ENCODE measurements around the gene GNAL. TPM values are rescaled to one million over a fixed set of nuclear protein-coding genes. Genes with fewer than 3 reads are reported as not detected.

The GNAL gene
- total and polyA plus RNA-seq, 2 donors from 2014 or later, result 1.8 to 9.7 TPM

DNA sequence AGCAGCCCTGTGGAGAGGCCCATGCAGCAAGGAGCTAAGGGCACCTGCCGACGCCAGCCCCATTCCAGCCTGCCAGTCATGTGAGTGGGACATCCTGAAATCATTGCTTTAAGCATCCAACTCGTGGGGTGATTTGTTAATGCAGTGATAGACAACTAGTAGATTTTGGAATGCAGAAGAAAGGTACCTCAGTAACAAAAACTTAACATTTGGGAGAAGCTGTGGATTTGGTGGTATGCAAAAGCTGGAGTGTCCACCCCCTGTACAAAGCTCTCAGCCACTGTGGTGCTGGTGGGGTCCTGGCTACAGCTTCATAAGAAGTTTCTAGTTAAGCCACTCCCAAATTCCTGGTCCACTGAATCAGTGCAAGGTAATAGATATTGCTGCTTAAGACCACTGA lies 37.2 kb upstream of the GNAL start:
- H3K27ac ChIP-seq (ENCODE audit: low read depth in 2 of 2, low read length in 2 of 2), result no peak overlapping the region
- TF ChIP-seq, protein P1, sequence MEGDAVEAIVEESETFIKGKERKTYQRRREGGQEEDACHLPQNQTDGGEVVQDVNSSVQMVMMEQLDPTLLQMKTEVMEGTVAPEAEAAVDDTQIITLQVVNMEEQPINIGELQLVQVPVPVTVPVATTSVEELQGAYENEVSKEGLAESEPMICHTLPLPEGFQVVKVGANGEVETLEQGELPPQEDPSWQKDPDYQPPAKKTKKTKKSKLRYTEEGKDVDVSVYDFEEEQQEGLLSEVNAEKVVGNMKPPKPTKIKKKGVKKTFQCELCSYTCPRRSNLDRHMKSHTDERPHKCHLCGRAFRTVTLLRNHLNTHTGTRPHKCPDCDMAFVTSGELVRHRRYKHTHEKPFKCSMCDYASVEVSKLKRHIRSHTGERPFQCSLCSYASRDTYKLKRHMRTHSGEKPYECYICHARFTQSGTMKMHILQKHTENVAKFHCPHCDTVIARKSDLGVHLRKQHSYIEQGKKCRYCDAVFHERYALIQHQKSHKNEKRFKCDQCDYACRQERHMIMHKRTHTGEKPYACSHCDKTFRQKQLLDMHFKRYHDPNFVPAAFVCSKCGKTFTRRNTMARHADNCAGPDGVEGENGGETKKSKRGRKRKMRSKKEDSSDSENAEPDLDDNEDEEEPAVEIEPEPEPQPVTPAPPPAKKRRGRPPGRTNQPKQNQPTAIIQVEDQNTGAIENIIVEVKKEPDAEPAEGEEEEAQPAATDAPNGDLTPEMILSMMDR (IDR thresholded peaks at IDR 0.05; ENCODE audit: borderline replicate concordance, extremely low read depth, insufficient read depth), result no peak
- intact Hi-C loops (cut with DNase I), result no loop called here
- no peaks in the 10 kb centered on the region for H3K4me1 ChIP-seq (ENCODE audit: control insufficient read depth in 2 of 3, insufficient read depth in 2 of 3, low read depth in 1 of 3, low read length in 3 of 3)
- no peaks in the 10 kb centered on the region for H3K36me3 ChIP-seq (ENCODE audit: control insufficient read depth in 2 of 3, insufficient read depth in 3 of 3, low read length in 3 of 3)
- H3K9ac ChIP-seq (ENCODE audit: low read length in 3 of 3), result no peak overlapping the region
- H3K4me3 ChIP-seq (ENCODE audit: low read length in 3 of 3), result no peak overlapping the region
- FAIRE-seq (no peak), DNase-seq (no peak)
- H3K27me3 ChIP-seq (ENCODE audit: control insufficient read depth, insufficient read depth, low read length), result no peaks in the 10 kb centered on the region
- H3K9me3 ChIP-seq (ENCODE audit: control insufficient read depth in 2 of 3, insufficient read depth in 1 of 3, low read length in 3 of 3), result peaks cover 0 to 4% (median 0%) of the 10 kb centered on the region in 3 donors

DNA sequence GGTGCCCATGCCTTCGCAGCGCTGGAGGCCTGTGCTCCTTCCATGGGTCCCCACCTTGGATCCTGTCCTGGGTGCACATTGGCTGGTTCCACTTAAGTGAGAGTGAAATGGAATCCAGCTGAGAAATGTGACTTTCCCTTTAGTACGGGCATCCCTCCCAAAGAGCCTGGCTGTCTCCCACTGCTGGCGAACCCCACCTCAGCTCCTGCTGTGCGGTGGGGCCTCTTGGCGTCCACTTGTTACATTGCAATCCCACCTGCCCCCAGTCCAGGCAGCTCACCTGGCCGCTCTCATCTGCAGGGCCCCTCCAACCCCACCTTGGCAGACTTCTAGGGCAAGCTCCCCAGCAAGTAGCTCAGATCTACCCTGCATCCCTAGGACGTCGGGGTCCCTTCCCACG lies 35.5 kb upstream of the GNAL start:
- H3K9me3 ChIP-seq (ENCODE audit: control insufficient read depth in 2 of 3, insufficient read depth in 1 of 3, low read length in 3 of 3), result peaks cover 0 to 4% (median 0%) of the 10 kb centered on the region in 3 donors
- intact Hi-C loops (cut with DNase I), result no loop called here
- no peaks in the 10 kb centered on the region for H3K27me3 ChIP-seq (ENCODE audit: control insufficient read depth, insufficient read depth, low read length)
- no peak overlapping the region for H3K4me3 ChIP-seq (ENCODE audit: low read length in 3 of 3)
- H3K36me3 ChIP-seq (ENCODE audit: control insufficient read depth in 2 of 3, insufficient read depth in 3 of 3, low read length in 3 of 3), result no peaks in the 10 kb centered on the region
- no peak for DNase-seq
- H3K4me1 ChIP-seq (ENCODE audit: control insufficient read depth in 2 of 3, insufficient read depth in 2 of 3, low read depth in 1 of 3, low read length in 3 of 3), result no peaks in the 10 kb centered on the region
- H3K27ac ChIP-seq (ENCODE audit: low read depth in 2 of 2, low read length in 2 of 2), result no peak overlapping the region
- no peak for FAIRE-seq
- H3K9ac ChIP-seq (ENCODE audit: low read length in 3 of 3), result no peak overlapping the region
- TF ChIP-seq, protein P1 (IDR thresholded peaks at IDR 0.05; ENCODE audit: borderline replicate concordance, extremely low read depth, insufficient read depth), result no peak

DNA sequence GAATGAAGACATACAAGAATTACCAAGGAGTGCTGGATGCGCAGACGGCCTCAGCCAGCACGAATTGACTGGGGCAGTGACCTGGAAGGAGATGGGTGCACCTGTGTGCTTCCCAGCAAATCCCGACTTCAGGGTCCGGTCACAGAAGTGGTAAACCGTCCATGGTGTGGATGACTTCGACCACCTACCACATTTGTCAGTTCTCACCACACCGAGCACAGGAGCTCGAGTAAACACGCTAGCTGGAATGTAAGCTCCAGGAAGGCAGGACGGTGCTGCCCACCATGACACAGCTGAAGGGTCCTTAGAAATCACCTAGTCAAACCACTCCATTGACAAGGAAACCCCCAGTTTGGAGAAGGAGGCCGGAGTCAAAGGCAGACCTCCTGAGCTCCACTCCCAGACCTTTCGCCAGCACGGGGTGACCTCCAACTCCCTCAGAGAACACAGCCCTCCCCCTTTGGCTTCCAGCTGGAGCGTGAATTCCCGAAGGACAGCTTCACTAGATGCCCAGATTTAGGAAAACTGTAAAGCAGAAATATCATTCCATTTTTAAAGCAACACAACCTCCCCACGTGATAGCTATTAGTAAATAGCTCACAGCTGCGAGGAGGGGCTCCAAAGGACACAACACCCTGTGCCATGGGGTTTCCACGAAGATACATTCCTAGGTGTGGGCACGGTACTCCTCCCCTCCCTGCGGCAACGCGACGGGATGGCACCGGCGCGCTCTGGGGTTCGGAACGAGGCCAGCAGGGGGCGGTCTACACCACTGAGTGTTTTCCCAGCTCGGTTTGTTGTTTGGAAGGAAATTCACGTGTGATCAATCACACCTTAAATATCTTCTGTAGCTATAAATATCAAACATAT lies 34.1 kb upstream of the GNAL start:
- H3K27ac ChIP-seq (ENCODE audit: low read depth in 2 of 2, low read length in 2 of 2), result no peak overlapping the region
- H3K9me3 ChIP-seq (ENCODE audit: control insufficient read depth in 2 of 3, insufficient read depth in 1 of 3, low read length in 3 of 3), result peaks cover 0 to under 1% (median 0%) of the 10 kb centered on the region in 3 donors
- no peak overlapping the region for H3K9ac ChIP-seq (ENCODE audit: low read length in 3 of 3)
- TF ChIP-seq, protein P1 (IDR thresholded peaks at IDR 0.05; ENCODE audit: borderline replicate concordance, extremely low read depth, insufficient read depth), result peak; percentile 75
- H3K36me3 ChIP-seq (ENCODE audit: control insufficient read depth in 2 of 3, insufficient read depth in 3 of 3, low read length in 3 of 3), result no peaks in the 10 kb centered on the region
- no peaks in the 10 kb centered on the region for H3K27me3 ChIP-seq (ENCODE audit: control insufficient read depth, insufficient read depth, low read length)
- H3K4me1 ChIP-seq (ENCODE audit: control insufficient read depth in 2 of 3, insufficient read depth in 2 of 3, low read depth in 1 of 3, low read length in 3 of 3), result no peaks in the 10 kb centered on the region
- intact Hi-C loops (cut with DNase I), result no loop called here
- no peak overlapping the region for H3K4me3 ChIP-seq (ENCODE audit: low read length in 3 of 3)
- no peak for FAIRE-seq
- DNase-seq, result peak in 4 of 5 donors; percentile 45 to 61 (median 58)

All from kidney (tissue), 14 donors.